KBM-7 (cell line): ENCODE results near the gene HBQ1.
"Not testable (repeated sequence)": the region's sequence is repeated elsewhere in the genome, so short reads cannot be mapped to it uniquely, and the experiment has no call there.

Experiments used
- DNase-seq: peaks from one replicate; pipeline ENCODE4 v3.0.0-alpha.2; 2015
- in situ Hi-C: fragments of 300-500 bp; cut with MboI; formaldehyde crosslinking; loops from 2 replicates; pipeline ENCODE4 v1.14.3; 2020; ENCODE audit warnings: low sequenced_read_pairs, low pct_unique_long_range_greater_than_20kb, mixed read lengths

HBQ1 gene

DNA sequence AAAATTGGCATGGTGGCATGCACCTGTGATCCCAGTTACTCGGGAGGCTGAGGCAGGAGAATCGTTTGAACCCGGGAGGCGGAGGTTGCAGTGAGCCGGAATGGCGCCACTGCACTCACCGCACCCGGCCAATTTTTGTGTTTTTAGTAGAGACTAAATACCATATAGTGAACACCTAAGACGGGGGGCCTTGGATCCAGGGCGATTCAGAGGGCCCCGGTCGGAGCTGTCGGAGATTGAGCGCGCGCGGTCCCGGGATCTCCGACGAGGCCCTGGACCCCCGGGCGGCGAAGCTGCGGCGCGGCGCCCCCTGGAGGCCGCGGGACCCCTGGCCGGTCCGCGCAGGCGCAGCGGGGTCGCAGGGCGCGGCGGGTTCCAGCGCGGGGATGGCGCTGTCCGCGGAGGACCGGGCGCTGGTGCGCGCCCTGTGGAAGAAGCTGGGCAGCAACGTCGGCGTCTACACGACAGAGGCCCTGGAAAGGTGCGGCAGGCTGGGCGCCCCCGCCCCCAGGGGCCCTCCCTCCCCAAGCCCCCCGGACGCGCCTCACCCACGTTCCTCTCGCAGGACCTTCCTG is at the start of gene HBQ1:
TSS of gene HBQ1 (plus strand) at position 359 of the 575 bp plus-strand sequence. CDS start at position 387, 28 bp downstream.
- in situ Hi-C loops = no loop called here
- peak; percentile 46 for DNase-seq

DNA sequence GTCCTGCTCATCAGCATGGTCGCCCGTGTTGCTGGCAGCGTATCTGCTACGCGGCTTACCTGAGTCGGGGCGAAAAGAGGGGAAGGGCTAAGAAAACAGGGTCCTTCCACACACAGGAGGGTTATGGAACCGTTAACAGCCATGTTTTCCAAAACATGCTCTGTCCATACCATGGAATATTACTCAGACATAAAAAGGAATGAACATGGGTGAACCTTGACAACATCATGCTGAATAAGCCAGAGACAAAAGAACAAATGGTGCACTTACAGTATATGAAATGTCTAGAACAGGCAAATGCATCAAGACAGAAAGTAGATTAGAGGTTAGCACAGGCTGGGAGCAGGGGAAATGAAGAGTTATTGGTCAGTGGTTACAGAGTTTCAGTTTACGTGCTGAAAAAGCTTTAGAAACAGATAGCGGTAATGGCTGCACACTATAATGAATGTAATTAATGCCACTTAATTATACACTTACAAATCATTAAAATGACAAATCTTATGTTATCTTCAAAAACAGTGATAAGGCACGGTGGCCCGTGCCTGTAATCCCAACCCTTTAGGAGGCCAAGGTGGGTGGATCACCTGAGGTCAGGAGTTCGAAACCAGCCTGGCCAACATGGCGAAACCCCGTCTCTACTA is 49.6 kb upstream of the HBQ1 start:
- DNase-seq = no peak

DNA sequence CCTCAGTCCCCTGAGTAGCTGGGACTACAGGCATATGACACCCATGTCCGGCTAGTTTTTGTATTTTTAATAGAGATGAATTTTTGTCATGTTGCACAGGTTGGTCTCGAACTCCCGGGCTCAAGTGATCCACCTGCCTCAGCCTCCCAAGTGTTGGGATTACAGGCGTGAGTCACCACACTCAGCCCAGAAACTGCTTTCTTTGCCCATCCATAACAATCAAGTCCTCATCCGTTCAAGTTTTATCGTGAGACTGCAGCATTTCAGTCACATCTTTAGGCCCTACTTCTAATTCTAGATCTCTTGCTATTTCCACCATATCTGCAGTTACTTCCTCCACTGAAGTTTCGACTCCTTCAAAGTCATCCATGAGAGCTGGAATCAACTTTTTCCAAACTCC is 48.1 kb upstream of the HBQ1 start:
- in situ Hi-C loops = no loop called here
- DNase-seq = no peak

More for the DNA sequence above, 49.6 kb upstream of the HBQ1 start:
- in situ Hi-C loops = no loop called here

DNA sequence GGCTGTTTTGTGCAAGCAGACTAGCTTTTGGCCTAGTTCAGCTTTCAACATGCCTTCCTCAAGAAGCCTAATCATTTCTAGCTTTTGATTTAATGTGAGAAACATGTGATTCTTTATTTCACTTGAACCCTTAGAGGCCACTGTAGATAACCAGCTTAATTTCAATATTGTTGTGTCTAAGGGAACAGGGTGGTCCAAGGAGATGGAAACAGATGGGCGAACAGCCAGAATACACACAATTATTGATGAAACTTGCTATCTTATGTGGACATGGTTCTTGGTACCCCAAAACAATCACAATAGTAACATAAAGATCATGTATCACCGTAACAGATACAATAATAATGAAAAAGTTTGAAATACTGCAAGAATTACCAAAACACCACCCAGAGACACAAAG is 46.5 kb upstream of the HBQ1 start:
- DNase-seq = no peak
- in situ Hi-C loops = no loop called here

DNA sequence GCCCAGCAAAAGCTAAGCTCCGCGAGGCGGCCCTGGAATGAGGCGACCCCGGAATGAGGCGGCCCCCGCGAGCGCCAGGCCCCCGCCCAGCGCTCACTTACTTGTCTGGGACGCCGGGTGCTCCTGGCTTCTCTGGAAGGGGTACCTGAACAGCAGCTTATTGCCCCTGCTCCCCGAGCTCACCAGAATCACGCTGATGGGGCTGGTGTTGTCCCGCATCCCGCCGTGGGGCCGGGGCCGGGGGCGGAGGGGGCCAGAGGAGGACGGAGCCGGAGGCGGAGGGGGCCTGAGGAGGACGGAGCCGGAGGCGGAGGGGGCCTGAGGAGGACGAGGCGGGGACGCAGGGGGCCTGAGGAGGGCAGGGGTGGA is 42.2 kb upstream of the HBQ1 start:
- in situ Hi-C loops = no loop called here
- DNase-seq = no peak

DNA sequence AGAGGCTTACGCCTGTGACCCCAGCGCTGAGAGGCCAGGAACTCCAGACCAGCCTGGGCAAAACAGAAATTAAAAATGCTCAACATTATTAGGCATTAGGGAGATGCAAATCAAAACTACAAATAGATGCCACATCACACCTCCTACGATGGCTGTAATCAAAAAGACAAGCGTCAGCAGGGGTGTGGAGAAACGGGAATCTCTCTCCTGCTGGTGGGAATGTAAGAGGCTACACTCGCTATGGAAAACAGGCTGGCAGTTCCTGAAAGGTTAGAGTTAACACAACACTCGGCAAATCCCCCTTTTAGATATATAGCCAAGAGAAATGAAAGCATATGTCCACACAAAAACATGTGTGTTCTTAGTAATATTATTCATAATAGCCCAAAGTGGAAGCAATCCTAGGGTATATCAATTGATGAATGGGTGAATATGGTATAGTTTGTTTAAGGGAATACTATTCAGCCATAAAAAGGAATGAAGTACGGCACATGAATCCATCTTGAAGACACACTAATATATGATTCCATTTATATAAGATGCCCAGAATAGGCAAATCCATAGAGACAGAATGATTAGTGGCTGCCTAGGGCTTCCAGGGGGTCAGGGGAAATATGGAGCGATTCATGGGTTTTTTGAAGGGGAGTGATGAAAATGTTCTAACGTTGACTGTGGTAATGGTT is 39.9 kb upstream of the HBQ1 start:
- in situ Hi-C loops = no loop called here

DNA sequence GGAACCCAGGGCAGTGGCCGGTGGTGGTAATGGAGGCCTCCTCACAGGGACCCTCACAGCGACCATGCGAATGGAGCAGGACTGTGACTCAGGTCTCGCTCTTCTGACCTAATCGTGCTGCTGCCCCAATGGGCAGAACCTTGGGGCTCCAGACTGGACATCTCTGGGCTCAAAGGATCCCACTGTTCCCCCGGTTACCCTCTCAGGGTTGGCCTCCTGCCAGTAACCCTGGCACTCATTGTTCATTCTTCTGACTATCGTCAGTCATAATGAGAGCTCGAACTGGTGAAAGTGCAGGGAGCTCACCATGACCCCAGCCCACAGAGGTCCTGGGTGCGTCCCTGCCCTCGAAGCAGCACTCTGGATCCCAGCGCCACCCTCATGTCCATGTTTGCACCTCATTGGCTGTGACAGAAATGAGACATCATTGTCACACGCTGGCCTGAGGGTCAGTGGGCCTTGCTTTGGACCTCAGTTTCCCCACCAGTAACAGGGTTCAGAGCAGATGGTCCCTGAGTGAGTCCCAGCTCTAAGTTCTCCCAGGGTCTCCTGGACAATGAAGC is 37.8 kb upstream of the HBQ1 start:
- no peak for DNase-seq
- in situ Hi-C loops = no loop called here

More for the DNA sequence above, 39.9 kb upstream of the HBQ1 start:
- DNase-seq = no peak

DNA sequence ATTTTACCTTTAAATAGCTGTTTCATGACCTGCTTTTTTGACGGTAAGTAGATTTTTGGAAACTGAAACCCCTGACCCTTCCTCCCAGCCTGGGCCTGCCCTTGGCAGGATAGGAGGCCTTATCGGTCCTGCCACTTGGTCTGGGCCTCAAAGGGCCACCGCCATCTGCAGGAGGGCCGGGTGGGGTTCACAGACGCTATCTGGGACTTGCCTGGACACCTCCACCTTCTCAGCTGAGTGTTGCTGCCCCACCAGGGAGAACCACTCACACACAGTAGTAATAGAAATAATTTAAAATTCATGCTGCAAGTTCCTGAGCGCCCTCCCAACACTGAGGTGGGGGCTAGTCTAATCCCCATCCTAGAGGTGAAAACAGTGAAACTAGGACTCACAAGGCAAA is 37.2 kb upstream of the HBQ1 start:
- in situ Hi-C loops = no loop called here
- DNase-seq = no peak

DNA sequence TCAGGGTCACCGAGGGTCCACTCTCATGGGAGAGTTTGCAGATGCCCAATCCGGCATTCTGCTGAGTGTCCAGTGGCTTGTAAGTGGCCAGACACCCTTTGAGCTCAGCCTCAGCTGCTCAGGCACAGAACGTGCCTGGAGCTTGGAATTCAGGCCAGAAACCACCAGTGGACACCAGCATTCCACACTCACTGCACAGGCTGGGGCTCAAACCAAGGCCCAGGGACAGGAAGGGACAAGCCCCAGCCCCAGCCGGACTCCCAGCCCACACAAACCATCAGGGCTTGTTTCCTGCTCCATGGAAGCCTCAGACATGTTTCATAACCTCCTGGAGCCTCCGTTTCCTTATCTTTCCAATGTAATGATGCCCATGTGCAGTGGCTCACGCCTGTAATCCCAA is 36.8 kb upstream of the HBQ1 start:
- in situ Hi-C loops = no loop called here
- DNase-seq = no peak

DNA sequence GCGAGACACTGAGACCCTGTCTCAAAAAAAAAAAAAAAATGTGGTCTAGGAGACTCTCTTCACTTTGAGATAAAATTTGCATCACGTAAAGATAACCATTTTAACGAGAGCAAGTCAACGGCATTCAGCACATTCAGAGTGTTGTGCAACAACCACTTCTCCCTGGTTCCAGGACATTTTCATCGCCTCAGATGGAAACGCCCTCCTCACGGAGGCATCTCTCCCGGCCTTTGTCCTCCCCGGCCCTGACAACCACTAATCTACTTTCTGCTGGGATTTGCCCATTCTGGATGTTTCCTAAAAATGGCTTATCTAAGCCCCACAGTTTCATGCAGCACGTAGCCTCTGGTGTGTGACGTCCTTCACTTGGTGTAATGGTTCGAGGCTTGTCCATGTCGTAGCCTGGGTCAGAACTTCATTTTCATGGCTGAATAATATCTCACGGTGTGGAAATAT is 35.4 kb upstream of the HBQ1 start:
- no peak for DNase-seq
- in situ Hi-C loops = no loop called here

DNA sequence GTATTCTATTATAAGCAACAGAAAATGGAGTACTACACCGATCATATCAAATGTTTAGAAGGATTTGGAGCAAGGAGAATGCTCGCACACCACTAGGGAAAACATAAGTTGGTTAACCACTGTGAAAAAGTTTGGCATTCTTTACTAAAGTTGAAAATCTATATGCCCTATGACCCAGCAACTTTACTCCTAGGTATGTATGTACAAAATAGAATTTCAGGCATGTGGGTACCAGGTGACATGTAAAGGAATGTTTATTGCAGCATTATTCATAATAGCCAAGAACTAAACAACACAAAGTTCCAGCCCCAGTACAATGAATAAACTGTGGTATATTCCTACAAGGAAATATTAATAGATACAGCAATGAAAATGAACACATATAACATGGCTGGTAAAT is 33.6 kb upstream of the HBQ1 start:
- DNase-seq = no peak
- in situ Hi-C loops = no loop called here

DNA sequence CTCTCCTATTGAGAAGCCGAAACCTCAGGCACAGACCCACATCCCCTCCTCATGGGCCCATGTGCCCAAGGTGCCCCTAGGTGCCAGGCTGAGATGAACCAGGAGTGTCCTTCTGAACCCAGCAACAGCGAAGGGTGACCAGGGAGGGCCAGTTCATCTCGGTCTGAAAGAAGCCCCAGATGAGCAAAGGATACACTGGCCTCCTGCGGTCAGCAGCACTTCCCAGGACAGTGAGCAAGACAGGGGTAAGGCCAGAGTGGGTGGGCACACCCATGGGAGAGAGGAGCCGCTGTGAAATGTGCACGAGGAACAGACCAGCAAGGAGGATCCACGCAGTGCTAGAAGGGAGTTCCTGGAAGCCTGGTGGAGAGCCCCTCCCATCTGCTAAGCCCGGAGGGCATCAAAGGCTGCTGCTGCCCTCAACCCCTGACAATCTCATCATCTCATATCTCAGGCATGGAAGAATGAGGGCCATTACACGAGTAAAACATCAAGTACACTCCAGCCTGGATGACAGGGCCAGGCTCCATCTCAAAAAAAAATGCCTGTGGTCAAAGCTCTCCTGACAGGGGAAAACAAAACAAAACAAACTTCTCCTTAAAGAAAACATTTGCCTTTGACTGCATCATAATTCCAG is 31.1 kb upstream of the HBQ1 start:
- in situ Hi-C loops = no loop called here
- DNase-seq = no peak

DNA sequence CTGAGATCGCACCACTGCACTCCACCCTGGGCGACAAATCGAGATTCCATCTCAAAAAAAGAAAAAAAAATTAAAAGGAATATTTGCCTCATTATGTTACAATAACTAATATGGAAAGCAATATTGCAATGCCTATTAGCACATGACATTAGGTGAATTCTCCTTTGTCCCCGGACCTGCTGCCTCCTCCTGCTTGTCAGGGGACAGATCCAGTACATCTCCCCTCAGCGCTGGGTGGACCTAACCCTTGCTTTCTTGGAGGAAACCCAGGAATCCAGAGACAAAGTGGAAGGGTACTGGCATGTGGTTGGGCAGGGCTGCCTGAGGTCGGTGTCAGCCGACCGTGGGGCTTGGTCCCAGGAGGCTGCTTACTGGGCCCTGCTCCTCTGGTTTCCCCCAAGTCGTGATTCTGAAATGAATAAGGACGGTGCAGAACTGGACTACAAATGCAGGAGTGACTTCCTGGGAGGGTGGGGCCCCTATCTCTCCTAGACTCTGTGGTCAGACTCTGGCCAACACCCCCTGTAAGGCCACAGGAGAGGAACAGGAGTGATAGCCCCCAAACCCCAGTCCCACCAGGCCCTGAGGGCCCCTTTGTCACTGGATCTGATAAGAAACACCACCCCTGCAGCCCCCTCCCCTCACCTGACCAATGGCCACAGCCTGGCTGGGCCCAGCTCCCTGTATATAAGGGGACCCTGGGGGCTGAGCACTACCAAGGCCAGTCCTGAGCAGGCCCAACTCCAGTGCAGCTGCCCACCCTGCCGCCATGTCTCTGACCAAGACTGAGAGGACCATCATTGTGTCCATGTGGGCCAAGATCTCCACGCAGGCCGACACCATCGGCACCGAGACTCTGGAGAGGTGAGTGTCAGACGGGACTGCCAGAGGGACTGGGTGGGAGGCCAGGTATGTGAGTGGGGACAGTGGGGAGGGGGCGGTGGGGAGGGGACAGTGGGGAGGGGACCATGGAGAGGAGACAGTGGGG is 27.8 kb upstream of the HBQ1 start, which contains the start of gene HBZ:
TSS of gene HBZ (plus strand) at position 504 of the 988 bp plus-strand sequence. CDS start at position 770, 266 bp downstream.
- DNase-seq = no peak
- in situ Hi-C loops = no loop called here

DNA sequence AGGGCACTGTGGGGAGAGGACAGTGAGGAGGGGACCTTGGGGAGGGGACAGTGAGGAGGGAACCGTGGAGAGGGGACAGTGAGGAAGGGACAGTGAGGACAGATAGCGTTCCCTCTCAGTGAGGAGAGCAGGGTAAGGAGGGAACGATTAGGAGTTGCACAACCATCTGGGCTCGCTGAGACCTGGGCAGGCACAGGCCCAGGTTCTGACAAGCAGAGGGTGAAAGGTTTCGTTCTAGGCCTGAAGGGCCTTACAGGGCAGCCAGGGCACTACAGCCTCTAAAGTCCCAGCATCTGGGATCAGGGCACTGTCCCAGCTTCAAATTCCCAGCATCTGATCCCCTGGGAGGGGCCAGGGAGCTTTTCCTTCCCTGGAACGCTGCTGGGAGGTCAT is 27.1 kb upstream of the HBQ1 start:
- DNase-seq, in situ Hi-C loops: not testable (repeated sequence)

DNA sequence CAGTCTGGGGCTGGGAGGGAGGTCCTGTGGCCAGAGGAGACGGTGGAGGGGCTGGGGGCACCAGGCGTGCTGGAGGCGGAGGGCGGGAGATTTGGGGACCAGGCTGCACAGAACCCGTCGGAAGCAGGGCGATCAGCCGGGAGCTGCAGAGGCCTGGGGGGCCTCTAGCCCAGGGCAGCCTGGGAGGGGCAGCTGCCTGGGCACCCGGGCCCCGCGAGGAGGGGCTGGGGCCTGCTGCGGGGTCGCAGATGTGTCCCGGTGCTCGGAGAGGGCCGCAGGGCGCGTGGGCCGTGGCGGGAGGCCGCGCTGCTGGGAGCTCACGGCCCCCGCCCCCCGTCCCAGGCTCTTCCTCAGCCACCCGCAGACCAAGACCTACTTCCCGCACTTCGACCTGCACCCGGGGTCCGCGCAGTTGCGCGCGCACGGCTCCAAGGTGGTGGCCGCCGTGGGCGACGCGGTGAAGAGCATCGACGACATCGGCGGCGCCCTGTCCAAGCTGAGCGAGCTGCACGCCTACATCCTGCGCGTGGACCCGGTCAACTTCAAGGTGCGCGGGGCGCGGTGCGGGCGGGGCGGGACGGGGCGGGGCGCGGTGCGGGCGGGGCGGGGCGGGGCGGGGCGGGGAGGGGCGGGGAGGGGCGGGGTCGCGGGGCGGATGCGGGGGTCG is 26.6 kb upstream of the HBQ1 start:
- in situ Hi-C loops, DNase-seq: not testable (repeated sequence)

DNA sequence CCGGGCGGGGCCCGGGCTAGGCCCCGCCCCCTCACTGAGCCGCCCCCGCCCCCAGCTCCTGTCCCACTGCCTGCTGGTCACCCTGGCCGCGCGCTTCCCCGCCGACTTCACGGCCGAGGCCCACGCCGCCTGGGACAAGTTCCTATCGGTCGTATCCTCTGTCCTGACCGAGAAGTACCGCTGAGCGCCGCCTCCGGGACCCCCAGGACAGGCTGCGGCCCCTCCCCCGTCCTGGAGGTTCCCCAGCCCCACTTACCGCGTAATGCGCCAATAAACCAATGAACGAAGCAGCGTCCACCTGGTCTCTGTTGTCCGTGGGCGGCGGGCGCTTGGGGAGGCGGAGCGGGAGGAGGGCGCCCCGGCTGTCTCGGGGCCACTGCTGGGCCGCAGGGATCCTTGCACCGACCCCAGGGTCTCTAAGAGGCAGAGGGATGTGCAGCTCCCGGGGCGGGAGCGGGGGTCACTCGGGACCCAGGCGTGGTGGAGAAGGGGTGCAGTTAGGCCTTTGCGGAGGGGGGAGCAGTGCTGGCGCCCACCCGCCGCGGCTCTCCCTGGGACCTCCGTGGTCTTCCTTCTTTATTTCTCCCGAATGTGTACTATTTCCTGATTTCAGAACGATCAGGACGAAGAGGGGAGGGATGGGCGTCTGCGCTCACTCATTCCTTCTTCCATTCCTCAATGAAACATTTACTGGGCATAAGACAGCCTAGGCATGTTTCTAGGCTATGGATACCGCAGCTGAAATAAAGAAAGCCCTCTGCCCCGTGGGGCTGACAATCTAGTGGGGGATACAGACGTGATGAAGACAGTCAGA is 25.8 kb upstream of the HBQ1 start:
- in situ Hi-C loops = no loop called here
- peak; percentile 39 for DNase-seq

DNA sequence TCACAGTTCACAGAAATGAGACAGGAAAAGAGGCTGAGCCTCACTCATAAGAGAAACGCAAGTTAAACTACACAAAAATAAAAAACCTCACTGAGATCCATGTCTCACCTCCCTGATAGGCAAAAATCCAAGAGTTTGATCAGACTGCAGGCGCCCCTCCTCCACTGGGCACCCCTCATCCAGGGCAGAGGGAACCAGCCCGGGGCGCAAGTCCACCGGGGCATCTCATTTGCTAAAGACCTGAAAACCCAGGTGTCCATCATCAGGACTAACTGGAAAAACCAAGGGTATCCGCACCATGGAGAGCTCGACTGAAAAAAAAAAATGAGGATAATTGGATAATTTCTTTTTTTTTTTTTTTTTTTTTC is 25.2 kb upstream of the HBQ1 start:
- DNase-seq = no peak

More for the DNA sequence above, 25.2 kb upstream of the HBQ1 start:
- in situ Hi-C loops = no loop called here
